Endothelial cell of umbilical vein (primary cell): ENCODE results near the gene MSL2. TPM values are rescaled to one million over a fixed set of nuclear protein-coding genes. Genes with fewer than 3 reads are reported as not detected.

ENCODE experiments used
- BruUV-seq: library from RNA; stranded (reverse); fragments of 400-500 nt; replicated peaks from 2 replicates; lab custom pipeline; 2021; lab: Mats Ljungman, UMichigan
- CTCF ChIA-PET: fragments of 300-600, 350-600 bp; sonication (Branson Sonifier 250); formaldehyde crosslinking; loops from one replicate; lab custom pipeline; 2021; ENCODE audit warnings: antibody characterized with exemption, inconsistent platforms; lab: Charles Lee
- POLR2A ChIA-PET: fragments of 300-600, 350-600 bp; sonication (Branson Sonifier 250); formaldehyde crosslinking; loops from one replicate; lab custom pipeline; 2021; ENCODE audit warnings: antibody characterized with exemption, inconsistent platforms; lab: Charles Lee
- DNase-seq: peaks from one replicate; pipeline ENCODE4 v3.0.0-alpha.2; 2011; ENCODE audit warnings: low read depth, low spot score
- FAIRE-seq: peaks from 2 replicates; lab custom pipeline; 2011; peaks lifted over from hg19 to GRCh38; lab: Jason Lieb, UNC
- H2AFZ ChIP-seq: 2 replicates; pipeline ENCODE4 v1.6.0; 2012; ENCODE audit warnings: low read depth, low read length, control low read depth, inconsistent platforms
- H3K27ac ChIP-seq: 2 replicates; pipeline ENCODE4 v1.5.1; 2011; ENCODE audit warnings: low read depth, mild to moderate bottlenecking, control low read depth, low read length, moderate library complexity; ENCODE audit not compliant: insufficient read depth
- H3K27me3 ChIP-seq, 2 experiments: 2 replicates each; pipeline versions ENCODE4 v1.6.0 to v1.6.1; 2011; ENCODE audit warnings: low read length in 2 of 2, mixed read lengths in 1 of 2; ENCODE audit not compliant: control insufficient read depth in 2 of 2, insufficient read depth in 2 of 2
- H3K36me3 ChIP-seq, 2 experiments: 2 replicates in 1 of 2; 3 replicates in 1 of 2; pipeline ENCODE4 v1.5.1; 2011; ENCODE audit warnings: low read length in 2 of 2, mild to moderate bottlenecking in 1 of 2, moderate library complexity in 1 of 2; ENCODE audit not compliant: control insufficient read depth in 2 of 2, insufficient read depth in 2 of 2; ENCODE audit errors: extremely low read depth in 1 of 2
- H3K4me1 ChIP-seq: 3 replicates; pipeline ENCODE4 v1.5.1; 2011; ENCODE audit warnings: mild to moderate bottlenecking, low read length; ENCODE audit not compliant: control insufficient read depth, insufficient read depth; ENCODE audit errors: extremely low read depth
- H3K4me2 ChIP-seq: 2 replicates; pipeline ENCODE4 v1.6.1; 2011; ENCODE audit warnings: low read length, control low read depth, mixed read lengths; ENCODE audit not compliant: insufficient read depth
- H3K4me3 ChIP-seq, 3 experiments: fragments of 200-600 bp in 1 of 3; sonication (generic), shearing (Covaris generic) in 1 of 3; replicated peaks in 1 of 3; 2 replicates each; pipeline ENCODE4 v1.5.1; 2011 to 2016; ENCODE audit warnings: control low read depth in 3 of 3, low read length in 3 of 3, mild to moderate bottlenecking in 2 of 3, inconsistent platforms in 1 of 3, low read depth in 1 of 3, moderate library complexity in 1 of 3; ENCODE audit not compliant: insufficient read depth in 1 of 3
- H3K79me2 ChIP-seq: 2 replicates; pipeline ENCODE4 v1.6.0; 2012; ENCODE audit warnings: low read length, inconsistent platforms; ENCODE audit not compliant: control insufficient read depth, insufficient read depth
- H3K9ac ChIP-seq: replicated peaks from 2 replicates; pipeline ENCODE3; 2011; ENCODE audit warnings: low read length, control low read depth; ENCODE audit not compliant: insufficient read depth; ENCODE audit errors: extremely low read depth
- H3K9me1 ChIP-seq: replicated peaks from 3 replicates; pipeline ENCODE4 v1.6.0; 2011; ENCODE audit warnings: mild to moderate bottlenecking, low read length; ENCODE audit not compliant: control insufficient read depth, insufficient read depth; ENCODE audit errors: extremely low read depth
- H3K9me3 ChIP-seq: replicated peaks from 2 replicates; pipeline ENCODE4 v1.5.1; 2012; ENCODE audit warnings: low read length, inconsistent platforms; ENCODE audit not compliant: control insufficient read depth, insufficient read depth
- H4K20me1 ChIP-seq: replicated peaks from 2 replicates; pipeline ENCODE3; 2011; ENCODE audit warnings: mild to moderate bottlenecking, low read length; ENCODE audit not compliant: control insufficient read depth, insufficient read depth; ENCODE audit errors: extremely low read depth
- CTCF ChIP-seq, 2 donors: IDR thresholded peaks; 1 replicate in 1 of 2; 2 replicates in 1 of 2; pipeline ENCODE4 v1.5.1; 2011; ENCODE audit warnings: low read length in 2 of 2, mild to moderate bottlenecking in 2 of 2, moderate library complexity in 2 of 2, control low read depth in 1 of 2, inconsistent platforms in 1 of 2, low read depth in 1 of 2; ENCODE audit not compliant: insufficient read depth in 1 of 2; ENCODE audit errors: extremely low read depth in 1 of 2
- EZH2 ChIP-seq: IDR thresholded peaks from 2 replicates; pipeline ENCODE4 v1.6.1; 2012; ENCODE audit warnings: borderline replicate concordance, low read depth, mild to moderate bottlenecking, moderate library complexity, low read length, inconsistent platforms; ENCODE audit not compliant: severe bottlenecking
- FOS ChIP-seq: IDR thresholded peaks from 2 replicates; pipeline ENCODE4 v1.6.1; 2011; ENCODE audit warnings: mild to moderate bottlenecking, low read length, moderate library complexity, borderline replicate concordance; ENCODE audit not compliant: insufficient read depth
- GATA2 ChIP-seq: IDR thresholded peaks from 2 replicates; pipeline ENCODE4 v1.7.0; 2011; ENCODE audit warnings: low read depth, mild to moderate bottlenecking, moderate library complexity, mixed read lengths, low read length; ENCODE audit not compliant: insufficient read length, insufficient read depth
- JUN ChIP-seq: IDR thresholded peaks from 2 replicates; pipeline ENCODE4 v1.6.1; 2011; ENCODE audit warnings: borderline replicate concordance, low read depth; ENCODE audit not compliant: insufficient read length, insufficient read depth
- MAX ChIP-seq: IDR thresholded peaks from 2 replicates; pipeline ENCODE4 v1.6.1; 2011; ENCODE audit not compliant: insufficient read depth, insufficient read length
- MYC ChIP-seq: IDR thresholded peaks from one replicate; pipeline ENCODE4 v1.6.1; 2011; ENCODE audit warnings: mild to moderate bottlenecking, low read depth, low read length
- POLR2A ChIP-seq: IDR thresholded peaks from 2 replicates; pipeline ENCODE4 v1.6.1; 2012; ENCODE audit warnings: low read depth, mild to moderate bottlenecking, control low read depth, low read length
- POLR2AphosphoS5 ChIP-seq: IDR thresholded peaks from 2 replicates; pipeline ENCODE4 v1.6.1; 2012; ENCODE audit warnings: low read depth, mild to moderate bottlenecking, control low read depth, low read length, moderate library complexity; ENCODE audit not compliant: insufficient read depth
- dilution Hi-C: fragments of 300-500 bp; cut with MboI; formaldehyde crosslinking; loops from one replicate; pipeline ENCODE4 v1.15.0; 2019; ENCODE audit warnings: low sequenced_read_pairs; ENCODE audit not compliant: extremely low pct_ligation_motif_present
- intact Hi-C: fragments of 100-400 bp; cut with micrococcal nuclease; formaldehyde crosslinking; loops from one replicate; pipeline ENCODE4 v1.10.0; 2022
- polyA plus RNA-seq, 4 experiments: library from polyadenylated mRNA; depleted of rRNA in 3 of 4; stranded (reverse) in 3 of 4; unstranded in 1 of 4; fragments of >200 nt; gene quantifications; 2 replicates each; pipeline versions ENCODE4 v1.2.1 to v1.2.3, GENCODE V29; 2011 to 2012; ENCODE audit warnings: missing spikeins in 1 of 4
- total RNA-seq: library from RNA; stranded (reverse); gene quantifications from 2 replicates; pipeline ENCODE4 v1.2.3, GENCODE V29; 2021

Gene MSL2
- total and polyA plus RNA-seq, 2 donors (not counting 3 experiments of a cell fraction or from before 2014, with no cell fraction given) = 6.7 to 21.9 TPM

DNA sequence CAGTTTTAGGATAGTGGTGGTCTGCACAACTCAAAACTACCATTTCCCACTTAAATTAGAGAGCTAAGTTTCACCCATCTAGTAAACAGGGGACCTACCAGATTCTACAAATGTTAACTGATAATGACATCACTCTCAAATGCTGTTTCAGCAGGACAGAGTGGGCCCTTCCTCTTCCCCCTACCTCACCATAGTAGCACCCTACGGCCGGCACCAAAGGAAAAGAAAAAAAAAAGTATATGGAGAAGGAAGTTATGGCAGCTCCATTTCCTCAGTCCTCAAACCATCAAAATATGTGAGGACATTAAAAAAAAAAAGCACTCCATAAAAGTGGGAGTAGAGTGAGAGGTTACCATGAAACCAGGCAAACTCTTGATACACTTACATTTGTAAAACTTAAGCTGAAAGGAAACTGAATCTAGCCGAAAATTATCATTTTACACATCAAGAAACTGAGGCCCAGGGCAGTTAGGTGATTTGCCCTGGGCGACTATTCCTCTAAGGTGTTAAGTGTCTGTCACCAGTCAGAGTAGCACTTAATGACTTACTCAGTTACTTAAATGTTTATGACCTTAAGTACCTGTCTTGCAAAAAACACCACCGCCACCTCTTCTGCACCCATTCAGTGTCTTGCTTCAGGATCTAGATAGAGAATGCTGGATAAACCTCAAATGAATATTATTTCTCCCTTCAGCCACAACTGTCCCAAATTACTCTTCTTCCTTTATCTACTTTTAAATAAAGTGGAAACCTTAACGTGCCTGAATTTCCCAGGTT is 2.7 kb downstream of the MSL2 start:
- TF ChIP-seq CTCF (IDR thresholded peaks at IDR 0.05; ENCODE audit: extremely low read depth in 1 of 2, insufficient read depth in 1 of 2, low read depth in 1 of 2, low read length in 2 of 2) (no peak), POLR2A (no peak), FOS (no peak), EZH2 (no peak), JUN (no peak), POLR2AphosphoS5 (no peak), GATA2 (no peak), MYC (no peak), MAX (no peak)
- H3K9me1 ChIP-seq = no peaks in the 10 kb centered on the region
- H3K4me2 ChIP-seq = peak overlapping the region; percentile 88
- peak overlapping the region; percentile 92 for H3K9ac ChIP-seq
- DNase-seq (peak; percentile 48), FAIRE-seq (no peak)
- peaks cover 19% of the 10 kb centered on the region for H4K20me1 ChIP-seq
- no peaks in the 10 kb centered on the region for H3K27me3 ChIP-seq
- H3K4me3 ChIP-seq = peak overlapping the region; percentile 76 to 94 (median 86)
- CTCF ChIA-PET = interaction anchor here (0.8 to 3.4 kb wide), 5 partner anchors 17 to 593 kb away, joined by 3 to 16 read pairs (median 3); partner anchors contain the start of gene STAG1
- dilution Hi-C loops (no loop called here), intact Hi-C loops (loop anchor here (5.0 to 10.0 kb wide), 2 partner anchors 101 to 821 kb away; no protein-coding TSS in a partner anchor)
- peaks cover 14% of the 10 kb centered on the region for H3K4me1 ChIP-seq
- H2AFZ ChIP-seq = no peak overlapping the region
- no peak overlapping the region for H3K27ac ChIP-seq
- POLR2A ChIA-PET = interaction anchor here (0.6 to 0.7 kb wide), 2 partner anchors 444 to 1827 kb away, joined by 4 to 5 read pairs; no protein-coding TSS in a partner anchor
- no TSS peak for BruUV-seq
- no peaks in the 10 kb centered on the region for H3K9me3 ChIP-seq
- peaks cover 72% of the 10 kb centered on the region for H3K79me2 ChIP-seq
- no peaks in the 10 kb centered on the region for H3K36me3 ChIP-seq
